ENCODE data around the gene DIS3L2.
"Not testable (repeated sequence)": the region's sequence is repeated elsewhere in the genome, so short reads cannot be mapped to it uniquely, and the experiment has no call there.

DIS3L2 gene

GRCh38 chr2:232028631-232029030 lies 67.1 kb downstream of the DIS3L2 start:
- DNase-seq (ENCODE audit: extremely low read depth, insufficient read length): no peak
- H3K36me3 ChIP-seq (ENCODE audit: control insufficient read depth, insufficient read depth, low read length): no peaks in the 10 kb centered on the region
- no peaks in the 10 kb centered on the region for H3K27me3 ChIP-seq (replicated peaks; ENCODE audit: control insufficient read depth, insufficient read depth, low read length)
- H3K4me3 ChIP-seq (replicated peaks; ENCODE audit: low read depth, low read length): no peak overlapping the region
- TF ChIP-seq, protein P1, sequence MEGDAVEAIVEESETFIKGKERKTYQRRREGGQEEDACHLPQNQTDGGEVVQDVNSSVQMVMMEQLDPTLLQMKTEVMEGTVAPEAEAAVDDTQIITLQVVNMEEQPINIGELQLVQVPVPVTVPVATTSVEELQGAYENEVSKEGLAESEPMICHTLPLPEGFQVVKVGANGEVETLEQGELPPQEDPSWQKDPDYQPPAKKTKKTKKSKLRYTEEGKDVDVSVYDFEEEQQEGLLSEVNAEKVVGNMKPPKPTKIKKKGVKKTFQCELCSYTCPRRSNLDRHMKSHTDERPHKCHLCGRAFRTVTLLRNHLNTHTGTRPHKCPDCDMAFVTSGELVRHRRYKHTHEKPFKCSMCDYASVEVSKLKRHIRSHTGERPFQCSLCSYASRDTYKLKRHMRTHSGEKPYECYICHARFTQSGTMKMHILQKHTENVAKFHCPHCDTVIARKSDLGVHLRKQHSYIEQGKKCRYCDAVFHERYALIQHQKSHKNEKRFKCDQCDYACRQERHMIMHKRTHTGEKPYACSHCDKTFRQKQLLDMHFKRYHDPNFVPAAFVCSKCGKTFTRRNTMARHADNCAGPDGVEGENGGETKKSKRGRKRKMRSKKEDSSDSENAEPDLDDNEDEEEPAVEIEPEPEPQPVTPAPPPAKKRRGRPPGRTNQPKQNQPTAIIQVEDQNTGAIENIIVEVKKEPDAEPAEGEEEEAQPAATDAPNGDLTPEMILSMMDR (IDR thresholded peaks at IDR 0.05; ENCODE audit: insufficient read depth, low read length, poor library complexity, severe bottlenecking): no peak

GRCh38 chr2:232029346-232029745 lies 67.8 kb downstream of the DIS3L2 start:
- no peaks in the 10 kb centered on the region for H3K36me3 ChIP-seq (ENCODE audit: control insufficient read depth, insufficient read depth, low read length)
- no peaks in the 10 kb centered on the region for H3K27me3 ChIP-seq (replicated peaks; ENCODE audit: control insufficient read depth, insufficient read depth, low read length)
- TF ChIP-seq, protein P1 (IDR thresholded peaks at IDR 0.05; ENCODE audit: insufficient read depth, low read length, poor library complexity, severe bottlenecking): no peak
- H3K4me3 ChIP-seq (replicated peaks; ENCODE audit: low read depth, low read length): no peak overlapping the region
- DNase-seq (ENCODE audit: extremely low read depth, insufficient read length): no peak

DNA sequence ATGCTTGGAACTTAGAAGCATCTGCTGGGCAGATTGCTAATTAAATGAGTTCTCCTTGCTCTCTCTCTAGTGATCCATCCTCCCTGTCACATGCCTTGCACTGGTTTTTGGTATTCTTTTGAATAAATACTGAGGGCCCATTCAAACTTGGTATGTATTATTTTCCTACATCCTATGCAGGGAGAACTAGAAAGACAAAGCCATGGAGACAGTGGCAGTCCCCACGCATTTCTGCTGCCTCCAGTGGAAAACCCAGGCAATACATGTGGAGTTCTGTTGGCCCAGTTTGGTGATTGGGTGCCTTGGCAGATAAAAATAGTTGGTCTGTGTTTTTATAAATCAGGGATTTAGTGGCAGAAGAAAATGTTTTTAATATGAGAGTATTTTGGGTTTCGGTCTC lies 68.7 kb downstream of the DIS3L2 start:
- DNase-seq (ENCODE audit: extremely low read depth, insufficient read length): no peak
- Histone ChIP-seq H3K27me3 (replicated peaks; ENCODE audit: control insufficient read depth, insufficient read depth, low read length) (no peaks in the 10 kb centered on the region), H3K4me3 (replicated peaks; ENCODE audit: low read depth, low read length) (no peak overlapping the region), H3K36me3 (ENCODE audit: control insufficient read depth, insufficient read depth, low read length) (no peaks in the 10 kb centered on the region)
- TF ChIP-seq, protein P1 (IDR thresholded peaks at IDR 0.05; ENCODE audit: insufficient read depth, low read length, poor library complexity, severe bottlenecking): no peak

- DNase-seq (ENCODE audit: extremely low read depth, insufficient read length); H3K4me3 ChIP-seq (replicated peaks; ENCODE audit: low read depth, low read length); H3K27me3 ChIP-seq (replicated peaks; ENCODE audit: control insufficient read depth, insufficient read depth, low read length); H3K36me3 ChIP-seq (ENCODE audit: control insufficient read depth, insufficient read depth, low read length): not testable (repeated sequence)
Observed at GRCh38 chr2:232035292-232035691, 73.8 kb downstream of the DIS3L2 start.

DNA sequence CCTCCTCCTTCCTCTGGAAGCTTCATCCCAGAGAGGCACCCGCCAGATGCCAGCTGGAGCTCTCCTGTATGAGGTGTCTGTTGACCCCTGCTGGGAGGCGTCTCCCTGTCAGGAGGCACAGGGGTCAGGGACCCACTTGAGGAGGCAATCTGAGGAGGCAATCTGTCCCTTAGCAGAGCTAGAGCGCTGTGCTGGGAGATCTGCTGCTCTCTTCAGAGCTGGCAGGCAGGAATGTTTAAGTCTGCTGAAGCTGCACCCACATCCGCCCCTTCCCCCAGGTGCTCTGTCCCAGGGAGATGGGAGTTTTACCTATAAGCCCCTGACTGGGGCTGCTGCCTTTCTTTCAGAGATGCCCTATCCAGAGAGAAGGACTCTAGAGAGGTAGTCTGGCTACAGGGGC lies 75.4 kb downstream of the DIS3L2 start:
- DNase-seq (ENCODE audit: extremely low read depth, insufficient read length); H3K4me3 ChIP-seq (replicated peaks; ENCODE audit: low read depth, low read length); H3K27me3 ChIP-seq (replicated peaks; ENCODE audit: control insufficient read depth, insufficient read depth, low read length); H3K36me3 ChIP-seq (ENCODE audit: control insufficient read depth, insufficient read depth, low read length): not testable (repeated sequence)

GRCh38 chr2:232038251-232038880 lies 76.9 kb downstream of the DIS3L2 start:
- DNase-seq (ENCODE audit: extremely low read depth, insufficient read length): no peak
- H3K4me3 ChIP-seq (replicated peaks; ENCODE audit: low read depth, low read length): no peak overlapping the region
- no peaks in the 10 kb centered on the region; the same call in 1 of the 2 replicates for H3K36me3 ChIP-seq (ENCODE audit: control insufficient read depth, insufficient read depth, low read length)
- TF ChIP-seq, protein P1 (IDR thresholded peaks at IDR 0.05; ENCODE audit: insufficient read depth, low read length, poor library complexity, severe bottlenecking): no peak
- H3K27me3 ChIP-seq (replicated peaks; ENCODE audit: control insufficient read depth, insufficient read depth, low read length): no peaks in the 10 kb centered on the region

All from GM06990 (cell line).